Muscle of leg (tissue), 16 donors: Measurements from ENCODE around the gene PPP1R1B. TPM values are rescaled to one million over a fixed set of nuclear protein-coding genes. Genes with fewer than 3 reads are reported as not detected.
"Not testable (repeated sequence)": the region's sequence is repeated elsewhere in the genome, so short reads cannot be mapped to it uniquely, and the experiment has no call there.

ENCODE experiments used
- DNase-seq: peaks from one replicate; pipeline ENCODE4 v3.0.0; 2013
- H3K27ac ChIP-seq: one replicate; pipeline ENCODE4 v1.5.1; 2013; ENCODE audit warnings: mild to moderate bottlenecking, low read length, control low read depth
- H3K27me3 ChIP-seq: one replicate; pipeline ENCODE4 v1.6.1; 2013; ENCODE audit warnings: low read length; ENCODE audit not compliant: control insufficient read depth, insufficient read depth
- H3K36me3 ChIP-seq: one replicate; pipeline ENCODE4 v1.6.1; 2013; ENCODE audit warnings: low read length; ENCODE audit not compliant: control insufficient read depth, insufficient read depth
- H3K4me1 ChIP-seq: one replicate; pipeline ENCODE4 v1.6.1; 2013; ENCODE audit warnings: low read length; ENCODE audit not compliant: control insufficient read depth, insufficient read depth
- H3K4me3 ChIP-seq: one replicate; pipeline ENCODE4 v1.5.1; 2013; ENCODE audit warnings: low read length, control low read depth
- H3K9me3 ChIP-seq: replicated peaks from 2 replicates; pipeline ENCODE4 v1.6.1; 2013; ENCODE audit warnings: low read depth, low read length; ENCODE audit not compliant: control insufficient read depth
- WGBS: methylation state at CpG from one replicate; pipeline ENCODE4 v1.1.5; 2013; ENCODE audit warnings: missing lambda C conversion rate; ENCODE audit not compliant: insufficient coverage; 5-methylcytosine and 5-hydroxymethylcytosine counted together
- long read RNA-seq, 11 donors: transcript quantifications; one replicate each; lab custom pipeline, GENCODE V29; 2026
- polyA plus RNA-seq, 8 donors: library from polyadenylated mRNA; unstranded; fragments of 120-200 nt; gene quantifications; one replicate each; pipeline versions ENCODE4 v1.2.1 to v1.2.3, GENCODE V29; 2013; ENCODE audit warnings: inconsistent platforms in 1 of 8, low replicate concordance in 1 of 8; ENCODE audit not compliant: insufficient read length in 8 of 8, insufficient read depth in 1 of 8
- total RNA-seq: library from RNA; stranded (reverse); fragments of 120-200 nt; gene quantifications from one replicate; pipeline ENCODE4 v1.2.4, GENCODE V29; 2013

The PPP1R1B gene
- total RNA-seq (1.7 TPM), polyA plus RNA-seq (1 to 10 TPM in 5 of 8 donors, under 1 TPM in 3; 0.56 to 2.9 (median 1.3) TPM)
- long read RNA-seq, donor 1: 0 reads
- long read RNA-seq, donor 2: 0 reads
- long read RNA-seq, donor 3, partial matches to known transcripts: 0 of 2 reads
- long read RNA-seq, donor 3, other reads (novel, unspliced or antisense): 0 of 2 reads
- long read RNA-seq, donor 4: 0 reads
- long read RNA-seq, donor 5: 0 reads
- long read RNA-seq, donor 6: 0 reads
- long read RNA-seq, donor 7, partial matches to known transcripts: 0 of 1 reads
- long read RNA-seq, donor 7, other reads (novel, unspliced or antisense): 0 of 1 reads
- long read RNA-seq, donor 8: 0 reads
- long read RNA-seq, donor 9: 0 reads
- long read RNA-seq, donor 10: 0 reads
- long read RNA-seq, donor 11: 0 reads

- peaks cover 81% of the 10 kb centered on the region for H3K27me3 ChIP-seq
Observed at GRCh38 chr17:39626171-39627046, at the start of gene PPP1R1B. Gene PPP1R1B (plus strand): TSS chr17:39626952. CDS start chr17:39627393, 441 bp downstream.

DNA sequence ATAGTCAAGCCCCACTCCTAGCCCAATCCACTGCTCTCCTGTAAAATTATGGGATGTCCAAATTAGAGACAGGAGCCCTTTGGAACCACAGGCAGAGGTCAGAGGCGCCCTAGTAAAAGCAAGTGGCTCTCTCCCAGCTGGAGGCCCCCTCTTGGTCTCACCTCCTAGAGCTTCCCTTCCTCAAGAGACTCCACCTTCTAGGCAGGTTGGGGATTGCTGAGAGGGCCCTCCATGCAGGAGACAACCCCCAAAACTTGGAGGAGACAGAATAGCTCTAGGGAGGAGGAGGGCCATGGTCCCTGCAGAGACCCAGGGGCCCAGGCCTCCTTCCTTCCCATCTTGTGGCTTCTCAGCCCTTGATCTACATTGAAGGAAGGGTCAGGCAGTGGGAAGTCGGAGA is 48.5 kb upstream of the PPP1R1B start:
- Histone ChIP-seq H3K27ac (no peak overlapping the region), H3K36me3 (no peaks in the 10 kb centered on the region), H3K9me3 (no peaks in the 10 kb centered on the region), H3K4me3 (no peak overlapping the region), H3K4me1 (peaks cover 6% of the 10 kb centered on the region), H3K27me3 (peaks cover 4% of the 10 kb centered on the region)
- DNase-seq: no peak
- WGBS: 20% methylated on average over 1 of the region's 2 CpGs

More at GRCh38 chr17:39626171-39627046, at the start of gene PPP1R1B:
- peak within 1 kb of the TSS; percentile 24 for H3K4me3 ChIP-seq
- H3K4me1 ChIP-seq: peaks cover 24% of the 10 kb centered on the region
- DNase-seq: no peak
- no peaks in the 10 kb centered on the region for H3K36me3 ChIP-seq
- no peak within 1 kb of the TSS for H3K27ac ChIP-seq
- H3K9me3 ChIP-seq: no peaks in the 10 kb centered on the region
- WGBS: 10% methylated on average over 26 of the region's 29 CpGs

GRCh38 chr17:39579318-39580081 is 47.3 kb upstream of the PPP1R1B start:
- no peak overlapping the region for H3K4me3 ChIP-seq
- no peaks in the 10 kb centered on the region for H3K4me1 ChIP-seq
- H3K27me3 ChIP-seq: peaks cover 4% of the 10 kb centered on the region
- no peak for DNase-seq
- WGBS: 7% methylated on average over 2 of the region's 8 CpGs
- no peaks in the 10 kb centered on the region for H3K9me3 ChIP-seq
- no peaks in the 10 kb centered on the region for H3K36me3 ChIP-seq
- H3K27ac ChIP-seq: no peak overlapping the region

- no peak overlapping the region for H3K27ac ChIP-seq
- H3K36me3 ChIP-seq: no peaks in the 10 kb centered on the region
- 70% methylated on average over 5 of the region's 7 CpGs for WGBS
- no peaks in the 10 kb centered on the region for H3K9me3 ChIP-seq
- DNase-seq: no peak
- peaks cover 4% of the 10 kb centered on the region for H3K27me3 ChIP-seq
- no peaks in the 10 kb centered on the region for H3K4me1 ChIP-seq
- H3K4me3 ChIP-seq: no peak overlapping the region
Observed at GRCh38 chr17:39580082-39580468, 46.7 kb upstream of the PPP1R1B start.

- no peaks in the 10 kb centered on the region for H3K36me3 ChIP-seq
- no peak overlapping the region for H3K4me3 ChIP-seq
- H3K4me1 ChIP-seq: no peaks in the 10 kb centered on the region
- no peaks in the 10 kb centered on the region for H3K9me3 ChIP-seq
- DNase-seq: no peak
- WGBS: 91% methylated on average over 17 of the region's 20 CpGs
- peaks cover 2% of the 10 kb centered on the region for H3K27me3 ChIP-seq
- no peak overlapping the region for H3K27ac ChIP-seq
Observed at GRCh38 chr17:39581071-39581758, 45.5 kb upstream of the PPP1R1B start.

GRCh38 chr17:39581759-39582085 is 45.0 kb upstream of the PPP1R1B start:
- WGBS: 56% methylated on average over 2 of the region's 4 CpGs
- DNase-seq: no peak

GRCh38 chr17:39582658-39583057 is 44.1 kb upstream of the PPP1R1B start:
- Histone ChIP-seq H3K27me3 (no peaks in the 10 kb centered on the region), H3K4me1 (no peaks in the 10 kb centered on the region), H3K9me3 (no peaks in the 10 kb centered on the region), H3K4me3 (no peak overlapping the region), H3K27ac (no peak overlapping the region), H3K36me3 (no peaks in the 10 kb centered on the region)
- DNase-seq: no peak
- WGBS: 0% methylated on average over 1 of the region's 2 CpGs

More at GRCh38 chr17:39581759-39582085, 45.0 kb upstream of the PPP1R1B start:
- Histone ChIP-seq H3K4me3 (no peak overlapping the region), H3K4me1 (no peaks in the 10 kb centered on the region), H3K36me3 (no peaks in the 10 kb centered on the region), H3K27me3 (no peaks in the 10 kb centered on the region), H3K9me3 (no peaks in the 10 kb centered on the region), H3K27ac (no peak overlapping the region)

DNA sequence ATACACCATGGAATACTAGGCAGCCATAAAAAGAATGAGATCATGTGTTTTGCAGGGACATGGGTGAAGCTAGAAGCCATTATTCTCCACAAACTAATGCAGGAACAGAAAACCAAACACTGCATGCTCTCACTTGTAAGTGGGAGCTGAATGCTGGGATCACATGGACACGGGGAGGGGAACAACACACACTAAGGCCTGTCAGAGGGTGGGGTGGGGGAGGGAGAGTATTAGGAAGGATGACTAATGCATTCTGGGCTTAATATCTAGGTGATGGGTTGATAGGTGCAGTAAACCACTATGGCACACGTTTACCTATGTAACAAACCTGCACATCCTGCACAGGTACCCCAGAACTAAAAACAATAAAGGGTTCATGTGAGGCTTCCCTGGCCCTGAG is 36.6 kb upstream of the PPP1R1B start:
- not testable (repeated sequence) for H3K4me1 ChIP-seq, H3K4me3 ChIP-seq, DNase-seq, H3K27ac ChIP-seq, H3K36me3 ChIP-seq, H3K9me3 ChIP-seq
- WGBS: no CpG with 5 or more reads among the region's 2 CpGs
- H3K27me3 ChIP-seq: peaks cover 26% of the 10 kb centered on the region

DNA sequence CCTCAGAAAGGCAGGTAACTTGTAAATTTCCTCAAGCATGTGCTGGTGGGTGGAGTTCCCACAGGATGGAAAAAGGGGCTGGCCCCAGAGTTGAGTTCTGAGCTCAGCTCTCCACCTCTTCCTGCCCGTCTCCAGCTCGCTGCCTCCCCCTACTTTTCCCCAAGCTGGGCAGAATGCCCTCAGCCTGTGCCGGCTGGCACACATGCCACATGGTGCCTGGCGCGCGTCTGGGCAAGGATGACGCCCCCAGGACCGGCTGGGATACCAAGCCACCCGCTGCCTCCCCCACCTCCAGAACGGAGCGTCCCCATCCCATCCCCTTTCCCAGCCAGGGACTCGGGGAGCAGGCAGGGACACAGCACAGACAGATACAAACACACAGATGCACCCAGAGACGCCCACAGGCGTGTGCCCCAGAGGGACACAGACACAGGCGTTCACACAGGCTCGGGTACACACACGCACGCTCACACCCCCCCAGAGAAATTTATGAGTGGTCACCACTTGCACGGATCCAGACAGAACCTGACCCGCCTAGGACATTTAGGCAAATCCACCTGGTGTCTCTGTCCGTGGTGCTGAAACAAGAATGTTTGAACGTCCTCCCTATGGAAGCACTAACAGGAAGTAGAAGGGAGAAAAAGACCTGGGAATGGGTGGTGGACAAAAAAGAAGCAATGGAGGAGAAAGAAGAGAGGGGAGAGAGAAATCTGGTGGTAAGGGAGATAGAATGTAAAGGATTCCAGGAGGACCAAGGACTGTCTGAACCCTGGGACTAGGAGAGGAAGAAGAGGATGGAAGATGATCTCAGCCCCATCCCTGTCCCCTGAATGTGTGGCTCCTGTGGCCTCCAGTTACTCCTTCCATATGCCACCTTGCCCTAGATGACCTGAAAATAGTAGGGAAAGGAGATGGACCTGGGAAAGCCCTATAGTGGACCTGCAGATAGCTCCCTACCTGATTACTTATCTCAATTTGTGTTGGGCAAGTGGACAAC is 34.5 kb upstream of the PPP1R1B start:
- H3K9me3 ChIP-seq: no peaks in the 10 kb centered on the region
- no peak overlapping the region for H3K4me3 ChIP-seq
- peak; percentile 76 for DNase-seq
- H3K4me1 ChIP-seq: peaks cover 14% of the 10 kb centered on the region
- H3K36me3 ChIP-seq: no peaks in the 10 kb centered on the region
- 3% methylated on average over 12 of the region's 22 CpGs for WGBS
- H3K27me3 ChIP-seq: peaks cover 47% of the 10 kb centered on the region
- H3K27ac ChIP-seq: no peak overlapping the region
